HG03575 (cell line): ENCODE measurements around the gene EZH2.

Experiments
- ATAC-seq: cut with Tn5 transposase; IDR thresholded peaks from one replicate; pipeline ENCODE4 v1.9.1; 2021; ENCODE audit not compliant: unreplicated experiment, insufficient number of reproducible peaks, low FRiP score; ENCODE audit errors: extremely low read depth

The EZH2 gene

DNA sequence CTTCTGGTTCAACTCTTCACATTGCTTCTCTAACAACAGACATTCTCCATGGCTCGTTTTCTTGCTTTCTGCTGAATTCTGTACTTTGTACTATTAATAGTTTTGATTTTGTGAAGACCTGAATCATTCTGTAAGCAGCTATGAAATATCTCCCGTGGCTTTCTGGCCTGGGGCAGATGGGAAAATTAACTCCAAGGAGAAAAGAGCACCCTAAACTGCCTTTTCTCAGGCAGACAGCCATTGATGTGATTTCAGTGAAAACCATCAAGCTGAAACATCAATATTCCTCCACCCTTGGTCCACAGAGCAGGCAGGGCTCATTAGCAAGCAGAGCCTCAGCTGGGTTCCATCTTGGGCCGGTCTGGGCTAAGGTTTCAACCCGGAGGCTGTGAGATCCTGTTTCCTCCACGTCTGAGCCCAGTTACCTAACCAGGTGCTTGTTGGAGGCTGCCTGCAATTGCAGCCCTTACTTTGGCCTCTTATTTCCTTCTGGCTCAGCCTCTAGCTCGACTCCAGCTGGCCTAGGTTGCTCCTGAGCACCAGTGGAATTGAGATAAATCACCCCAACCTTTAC lies 21.1 kb upstream of the EZH2 start:
- no peak for ATAC-seq

DNA sequence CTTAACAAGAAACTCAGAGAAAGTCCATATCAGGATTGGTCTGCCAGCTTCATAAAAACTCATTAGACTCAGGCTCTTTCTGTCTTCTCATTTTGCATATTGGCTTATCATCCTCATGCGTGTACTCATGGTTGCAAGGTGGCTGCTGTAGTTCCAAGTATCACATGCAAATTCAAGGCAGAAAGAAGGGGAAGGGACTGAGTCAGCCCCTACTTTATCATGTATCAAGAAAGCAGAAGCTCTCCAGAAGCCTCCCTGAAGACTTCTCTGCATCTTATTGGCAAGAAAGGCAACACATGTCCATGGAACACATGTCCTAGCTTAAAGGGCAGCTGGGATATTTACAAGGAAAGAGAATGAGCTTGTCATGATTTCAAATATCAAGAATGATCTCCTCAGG lies 19.4 kb upstream of the EZH2 start:
- no peak for ATAC-seq

DNA sequence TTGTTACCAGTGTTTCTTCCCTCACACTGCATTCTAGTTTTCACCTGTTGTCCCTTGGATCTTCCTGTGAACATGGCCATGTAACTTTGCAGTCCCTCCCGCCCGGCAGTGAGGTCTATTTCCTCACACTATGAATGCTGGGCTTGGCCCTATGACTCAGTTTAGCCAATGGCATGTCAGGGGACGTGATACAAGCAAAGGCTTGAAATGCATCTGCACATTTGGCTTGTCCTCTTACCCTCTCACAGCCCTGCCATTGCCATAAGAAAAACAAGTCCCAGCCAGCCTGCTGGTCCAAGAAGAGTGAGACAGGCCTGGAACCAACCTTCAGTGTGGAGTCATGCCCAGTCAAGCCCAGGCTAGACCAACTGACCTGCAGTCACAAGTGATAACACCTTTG lies 17.1 kb upstream of the EZH2 start:
- no peak for ATAC-seq

- ATAC-seq, result no peak
Observed at GRCh38 chr7:148898845-148899484, 14.9 kb upstream of the EZH2 start.

GRCh38 chr7:148894591-148894990 lies 10.5 kb upstream of the EZH2 start:
- no peak for ATAC-seq

GRCh38 chr7:148893071-148893470 lies 9.0 kb upstream of the EZH2 start:
- no peak for ATAC-seq

GRCh38 chr7:148888300-148888699 lies 4.2 kb upstream of the EZH2 start:
- ATAC-seq, result no peak

DNA sequence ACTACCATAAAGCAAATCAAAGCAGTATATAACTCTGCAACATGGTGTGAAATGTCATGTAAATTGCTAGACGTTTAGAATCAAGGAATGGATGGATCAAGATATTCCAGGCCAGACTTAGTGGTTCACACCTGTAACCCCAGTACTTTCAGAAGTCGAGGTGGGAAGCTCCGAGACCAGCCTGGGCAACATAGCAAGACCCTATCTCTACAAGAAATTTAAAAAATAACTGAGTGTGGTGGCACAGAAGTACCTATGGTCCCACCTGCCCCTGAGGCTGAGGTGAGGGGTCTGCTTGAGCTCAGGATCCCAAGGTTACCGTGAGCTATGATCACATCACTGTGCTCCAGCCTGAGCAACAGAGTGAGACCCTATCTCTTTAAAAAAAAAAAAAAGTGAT lies 2.8 kb upstream of the EZH2 start:
- no peak for ATAC-seq

- peak; percentile 56 for ATAC-seq
Observed at GRCh38 chr7:148884299-148885022, 370 bp upstream of the EZH2 start.

GRCh38 chr7:148883266-148884048 lies 634 bp downstream of the EZH2 start:
- ATAC-seq, result no peak

DNA sequence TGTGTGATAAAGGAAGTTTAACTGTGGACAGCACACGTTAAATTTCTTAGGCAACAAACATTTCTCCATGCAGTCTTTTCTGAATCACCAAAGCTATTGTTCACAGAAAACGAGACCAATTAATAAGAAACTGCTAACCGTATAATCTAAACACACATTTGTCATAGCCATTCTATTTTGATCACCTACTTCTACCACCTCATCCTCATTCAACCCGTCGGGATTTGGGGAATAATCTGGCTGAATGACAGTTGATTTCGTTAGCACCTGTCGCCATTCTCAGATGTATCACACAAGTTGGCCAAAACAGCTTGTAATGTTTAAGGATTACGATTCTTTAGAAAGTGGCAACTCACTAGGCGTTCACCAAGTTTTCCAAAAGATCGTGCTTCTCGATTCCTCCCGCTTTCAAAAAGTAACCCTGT lies 1.2 kb downstream of the EZH2 start:
- ATAC-seq, result no peak

DNA sequence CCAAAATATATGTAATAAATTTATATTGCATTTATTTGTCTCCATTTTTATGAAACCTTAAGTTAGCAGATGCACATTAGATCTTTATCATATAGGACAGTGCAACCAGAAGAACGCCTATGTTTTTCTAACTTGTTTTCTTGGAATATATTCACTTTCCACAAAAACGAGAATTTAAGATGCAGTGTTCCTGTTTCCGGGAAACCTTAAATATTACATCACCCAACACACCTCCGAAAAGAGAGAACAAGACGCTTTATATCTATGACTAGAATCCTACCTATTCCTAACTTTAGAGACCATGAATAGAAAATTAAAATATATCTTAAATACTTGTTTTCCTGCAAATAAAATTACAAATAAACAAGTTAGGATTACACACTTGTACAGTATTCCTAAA lies 1.9 kb downstream of the EZH2 start:
- no peak for ATAC-seq

DNA sequence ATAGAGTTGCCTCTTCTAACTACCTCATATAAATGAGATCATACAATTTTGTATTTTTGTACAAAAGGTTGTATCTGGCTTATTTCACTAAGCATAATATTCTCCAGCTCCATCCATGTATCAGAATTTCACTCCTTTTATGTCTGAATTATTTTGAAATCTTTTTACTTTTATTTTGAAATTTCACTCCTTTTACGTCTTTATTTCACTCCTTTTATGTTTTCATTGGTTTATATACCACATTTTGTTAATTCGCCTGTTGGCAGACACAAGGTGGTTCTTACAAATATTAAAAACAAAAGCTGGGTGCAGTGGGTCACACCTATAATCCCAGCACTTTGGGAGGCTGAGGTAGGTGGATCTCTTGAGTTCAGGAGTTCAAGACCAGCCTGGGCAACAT lies 5.8 kb downstream of the EZH2 start:
- no peak for ATAC-seq

GRCh38 chr7:148877517-148877916 lies 6.6 kb downstream of the EZH2 start:
- no peak for ATAC-seq

GRCh38 chr7:148872188-148872587 lies 11.9 kb downstream of the EZH2 start:
- ATAC-seq, result no peak

- no peak for ATAC-seq
Observed at GRCh38 chr7:148871551-148871950, 12.5 kb downstream of the EZH2 start.

DNA sequence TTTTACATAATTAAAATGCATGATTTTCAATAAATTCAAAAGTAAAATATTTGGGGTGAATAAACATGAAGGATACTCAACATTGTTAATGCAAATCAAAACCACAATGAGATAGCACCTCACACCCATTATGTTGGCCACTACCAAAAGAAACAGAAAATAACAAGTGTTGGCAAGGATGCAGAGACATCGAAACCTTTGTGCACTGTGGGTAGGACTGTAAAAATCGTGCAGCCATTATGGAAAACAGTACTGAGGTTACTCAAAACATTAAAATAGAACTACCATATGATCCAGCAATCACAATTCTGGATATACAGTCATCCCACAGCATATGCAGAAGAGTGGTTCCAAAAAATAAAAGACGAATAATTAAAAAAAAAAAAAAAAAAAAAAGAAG lies 13.1 kb downstream of the EZH2 start:
- ATAC-seq, result no peak

GRCh38 chr7:148868378-148868674 lies 15.8 kb downstream of the EZH2 start:
- ATAC-seq, result no peak

- ATAC-seq, result no peak
Observed at GRCh38 chr7:148867596-148868377, 16.3 kb downstream of the EZH2 start.
